GM10266 (cell line): Measurements from ENCODE around the gene B9D2.

ENCODE experiments used
- DNase-seq: peaks from one replicate; pipeline ENCODE4 v3.0.0; 2012; ENCODE audit errors: extremely low spot score
- CTCF ChIP-seq: IDR thresholded peaks from 2 replicates; pipeline ENCODE4 v1.5.1; 2012; ENCODE audit warnings: mild to moderate bottlenecking, low read depth; ENCODE audit not compliant: control insufficient read depth, insufficient read depth; ENCODE audit errors: missing control alignments

B9D2 gene

GRCh38 chr19:41307954-41308449, 55.9 kb downstream of the B9D2 start:
- TF ChIP-seq CTCF = no peak
- DNase-seq = peak; percentile 26

GRCh38 chr19:41307090-41307875, 56.7 kb downstream of the B9D2 start:
- DNase-seq = no peak
- TF ChIP-seq CTCF = no peak

GRCh38 chr19:41305927-41306793, 57.8 kb downstream of the B9D2 start:
- no peak for TF ChIP-seq CTCF
- no peak for DNase-seq

GRCh38 chr19:41304706-41305483, 59.1 kb downstream of the B9D2 start:
- no peak for TF ChIP-seq CTCF
- DNase-seq = no peak
